ENCODE data around the gene TUT4.

DNA sequence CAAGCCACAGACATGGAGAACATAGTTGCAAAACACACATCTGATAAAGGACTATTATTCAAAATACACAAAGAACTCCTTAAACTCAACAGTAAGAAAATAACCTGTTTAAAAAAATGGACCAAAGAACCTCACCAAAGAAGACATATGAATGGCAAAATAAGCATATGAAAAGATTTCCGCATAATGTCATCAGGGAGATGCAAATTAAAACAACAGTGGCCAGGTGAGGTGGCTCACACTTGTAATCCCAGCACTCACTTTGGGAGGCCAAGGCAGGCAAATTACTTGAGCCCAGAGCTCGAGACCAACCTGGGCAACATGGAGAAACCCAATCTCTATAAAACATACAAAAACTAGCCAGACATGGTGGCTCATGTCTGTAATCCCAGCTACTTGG is 98.1 kb downstream of the TUT4 start:
- TF ChIP-seq, protein P1, sequence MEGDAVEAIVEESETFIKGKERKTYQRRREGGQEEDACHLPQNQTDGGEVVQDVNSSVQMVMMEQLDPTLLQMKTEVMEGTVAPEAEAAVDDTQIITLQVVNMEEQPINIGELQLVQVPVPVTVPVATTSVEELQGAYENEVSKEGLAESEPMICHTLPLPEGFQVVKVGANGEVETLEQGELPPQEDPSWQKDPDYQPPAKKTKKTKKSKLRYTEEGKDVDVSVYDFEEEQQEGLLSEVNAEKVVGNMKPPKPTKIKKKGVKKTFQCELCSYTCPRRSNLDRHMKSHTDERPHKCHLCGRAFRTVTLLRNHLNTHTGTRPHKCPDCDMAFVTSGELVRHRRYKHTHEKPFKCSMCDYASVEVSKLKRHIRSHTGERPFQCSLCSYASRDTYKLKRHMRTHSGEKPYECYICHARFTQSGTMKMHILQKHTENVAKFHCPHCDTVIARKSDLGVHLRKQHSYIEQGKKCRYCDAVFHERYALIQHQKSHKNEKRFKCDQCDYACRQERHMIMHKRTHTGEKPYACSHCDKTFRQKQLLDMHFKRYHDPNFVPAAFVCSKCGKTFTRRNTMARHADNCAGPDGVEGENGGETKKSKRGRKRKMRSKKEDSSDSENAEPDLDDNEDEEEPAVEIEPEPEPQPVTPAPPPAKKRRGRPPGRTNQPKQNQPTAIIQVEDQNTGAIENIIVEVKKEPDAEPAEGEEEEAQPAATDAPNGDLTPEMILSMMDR (conservative IDR thresholded peaks at IDR 0.05; ENCODE audit: low read depth, low read length): no peak
- TF ChIP-seq POLR2A (IDR thresholded peaks at IDR 0.05; ENCODE audit: low read depth, low read length) (no peak), MAFK (IDR thresholded peaks at IDR 0.05; ENCODE audit: low read depth, low read length) (no peak), RAD21 (IDR thresholded peaks at IDR 0.05; ENCODE audit: low read length) (no peak), CHD1 (IDR thresholded peaks at IDR 0.05; ENCODE audit: low read depth, low read length) (no peak), CEBPB (IDR thresholded peaks at IDR 0.05; ENCODE audit: low read depth, low read length) (no peak), RCOR1 (IDR thresholded peaks at IDR 0.05; ENCODE audit: insufficient replicate concordance, low read length) (no peak), FOS (IDR thresholded peaks at IDR 0.05; ENCODE audit: low read depth, low read length) (no peak), RFX5 (IDR thresholded peaks at IDR 0.05; ENCODE audit: low read depth, low read length) (no peak)
- TF ChIP-seq, protein P2, sequence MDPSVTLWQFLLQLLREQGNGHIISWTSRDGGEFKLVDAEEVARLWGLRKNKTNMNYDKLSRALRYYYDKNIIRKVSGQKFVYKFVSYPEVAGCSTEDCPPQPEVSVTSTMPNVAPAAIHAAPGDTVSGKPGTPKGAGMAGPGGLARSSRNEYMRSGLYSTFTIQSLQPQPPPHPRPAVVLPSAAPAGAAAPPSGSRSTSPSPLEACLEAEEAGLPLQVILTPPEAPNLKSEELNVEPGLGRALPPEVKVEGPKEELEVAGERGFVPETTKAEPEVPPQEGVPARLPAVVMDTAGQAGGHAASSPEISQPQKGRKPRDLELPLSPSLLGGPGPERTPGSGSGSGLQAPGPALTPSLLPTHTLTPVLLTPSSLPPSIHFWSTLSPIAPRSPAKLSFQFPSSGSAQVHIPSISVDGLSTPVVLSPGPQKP (IDR thresholded peaks at IDR 0.05; ENCODE audit: borderline replicate concordance, low read depth, low read length): no peak
